ENCODE results near the gene PCBP4. TPM values are rescaled to one million over a fixed set of nuclear protein-coding genes. Genes with fewer than 3 reads are reported as not detected.

PCBP4 gene
- polyA plus RNA-seq, 2 donors, result 11.7 to 18.7 TPM

- no peaks in the 10 kb centered on the region for H3K9me3 ChIP-seq (ENCODE audit: control insufficient read depth in 2 of 2, insufficient read depth in 1 of 2, low read depth in 1 of 2, low read length in 1 of 2)
- no peak overlapping the region for H3K27ac ChIP-seq (ENCODE audit: low read depth in 2 of 2, low read length in 1 of 2)
- no peaks in the 10 kb centered on the region for H3K36me3 ChIP-seq (ENCODE audit: control insufficient read depth in 2 of 2, insufficient read depth in 2 of 2, low read length in 1 of 2)
- no peaks in the 10 kb centered on the region for H3K27me3 ChIP-seq (ENCODE audit: control insufficient read depth in 1 of 2, insufficient read depth in 2 of 2, low read length in 2 of 2)
- peaks cover 3 to 25% of the 10 kb centered on the region in 2 donors for H3K4me1 ChIP-seq (ENCODE audit: control insufficient read depth in 2 of 2, insufficient read depth in 2 of 2, low read length in 1 of 2)
- WGBS, 2 donors, result 9 to 11% methylated on average over 15 of the region's 15 CpGs
- H3K4me3 ChIP-seq (ENCODE audit: low read depth in 1 of 2, low read length in 2 of 2), result no peak overlapping the region
Observed at GRCh38 chr3:52005571-52005986, 38.3 kb upstream of the PCBP4 start.

DNA sequence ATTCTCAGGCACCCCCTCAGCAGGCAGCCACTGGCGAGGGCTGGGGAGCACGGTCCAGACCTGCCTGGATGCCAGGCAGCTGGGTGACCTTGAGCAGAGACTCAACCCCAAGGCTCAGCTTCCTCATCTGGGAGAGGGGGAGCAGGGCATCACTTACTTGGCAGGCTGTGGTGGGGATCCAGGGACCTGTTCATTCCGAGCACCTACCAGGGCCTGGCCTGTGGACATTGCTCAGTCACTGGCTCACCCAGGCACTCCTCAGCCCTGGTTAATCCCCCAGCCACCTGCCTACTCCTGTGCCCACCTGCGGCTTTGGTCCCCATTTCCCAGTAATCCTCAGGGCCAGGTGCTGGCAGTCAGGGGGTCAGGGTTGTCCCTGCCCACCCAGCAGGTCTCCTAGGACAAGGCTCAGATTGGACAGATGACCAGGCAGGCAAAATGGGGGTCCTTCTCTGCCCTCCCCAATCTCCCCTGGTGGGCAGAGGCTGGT is 37.7 kb upstream of the PCBP4 start:
- Histone ChIP-seq H3K4me3 (ENCODE audit: low read depth in 1 of 2, low read length in 2 of 2) (no peak overlapping the region), H3K27ac (ENCODE audit: low read depth in 2 of 2, low read length in 1 of 2) (peak overlapping the region in 1 of 2 donors; percentile 23), H3K4me1 (ENCODE audit: control insufficient read depth in 2 of 2, insufficient read depth in 2 of 2, low read length in 1 of 2) (peaks cover 3 to 25% of the 10 kb centered on the region in 2 donors), H3K27me3 (ENCODE audit: control insufficient read depth in 1 of 2, insufficient read depth in 2 of 2, low read length in 2 of 2) (no peaks in the 10 kb centered on the region), H3K9me3 (ENCODE audit: control insufficient read depth in 2 of 2, insufficient read depth in 1 of 2, low read depth in 1 of 2, low read length in 1 of 2) (no peaks in the 10 kb centered on the region), H3K36me3 (ENCODE audit: control insufficient read depth in 2 of 2, insufficient read depth in 2 of 2, low read length in 1 of 2) (no peaks in the 10 kb centered on the region)
- WGBS, 2 donors, result 79 to 82% methylated on average over 3 to 4 of the region's 4 CpGs

DNA sequence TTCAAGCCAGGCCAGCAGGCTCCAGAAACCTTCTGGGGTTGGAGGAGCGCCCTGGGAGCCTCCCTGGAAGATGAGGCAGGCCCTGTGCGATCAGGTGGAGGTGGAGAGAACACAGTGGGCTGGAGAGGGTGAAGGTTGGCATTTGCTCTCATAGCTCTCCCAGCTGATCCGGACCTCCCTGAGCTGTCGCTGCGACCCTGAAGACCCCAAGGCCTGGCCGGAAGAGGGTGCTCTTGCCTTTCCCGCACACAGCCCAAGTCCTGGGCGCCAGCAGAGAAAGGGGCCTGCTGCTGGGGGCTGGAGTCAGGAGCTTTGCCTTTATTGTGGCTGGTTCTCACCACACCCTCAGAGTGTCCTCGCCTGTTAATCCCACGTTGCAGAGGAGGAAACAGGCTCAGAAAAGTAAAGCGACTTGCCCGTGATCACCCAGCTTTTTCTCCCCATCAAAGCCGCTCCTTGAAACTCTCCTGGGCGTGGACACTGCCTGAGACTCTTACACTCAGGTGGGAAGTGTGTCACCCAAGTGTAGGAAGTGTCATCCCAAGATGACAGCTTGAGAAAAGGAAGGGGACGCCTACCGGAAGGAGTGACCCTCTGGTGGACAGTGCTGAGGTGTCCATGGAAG is 37.0 kb upstream of the PCBP4 start:
- no peaks in the 10 kb centered on the region for H3K9me3 ChIP-seq (ENCODE audit: control insufficient read depth in 2 of 2, insufficient read depth in 1 of 2, low read depth in 1 of 2, low read length in 1 of 2)
- H3K27ac ChIP-seq (ENCODE audit: low read depth in 2 of 2, low read length in 1 of 2), result peak overlapping the region in 1 of 2 donors; percentile 23
- no peaks in the 10 kb centered on the region for H3K27me3 ChIP-seq (ENCODE audit: control insufficient read depth in 1 of 2, insufficient read depth in 2 of 2, low read length in 2 of 2)
- H3K4me3 ChIP-seq (ENCODE audit: low read depth in 1 of 2, low read length in 2 of 2), result no peak overlapping the region
- WGBS, 2 donors, result 56 to 61% methylated on average over 16 of the region's 16 CpGs
- peaks cover 3 to 25% of the 10 kb centered on the region in 2 donors for H3K4me1 ChIP-seq (ENCODE audit: control insufficient read depth in 2 of 2, insufficient read depth in 2 of 2, low read length in 1 of 2)
- no peaks in the 10 kb centered on the region for H3K36me3 ChIP-seq (ENCODE audit: control insufficient read depth in 2 of 2, insufficient read depth in 2 of 2, low read length in 1 of 2)

DNA sequence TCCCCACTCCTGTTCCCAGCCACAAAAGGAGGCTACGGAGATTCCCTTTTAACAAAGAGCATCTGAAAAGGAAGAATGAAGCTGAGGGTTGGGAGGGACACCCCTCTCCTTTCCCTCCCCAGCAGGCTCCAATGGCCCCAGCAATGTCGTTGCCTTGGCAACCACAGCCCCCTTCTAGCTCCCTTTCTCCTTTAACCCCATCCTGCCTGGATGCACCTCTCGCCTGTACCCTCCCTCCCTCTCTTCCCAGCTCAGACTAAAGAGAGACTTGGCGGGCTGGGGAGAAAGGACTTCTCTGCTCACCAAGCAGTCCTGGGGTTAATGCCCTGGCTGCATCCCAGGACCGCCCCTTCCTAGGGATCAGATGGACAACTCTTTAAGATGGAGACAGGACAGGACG is 35.5 kb upstream of the PCBP4 start:
- peaks cover 3 to 25% of the 10 kb centered on the region in 2 donors for H3K4me1 ChIP-seq (ENCODE audit: control insufficient read depth in 2 of 2, insufficient read depth in 2 of 2, low read length in 1 of 2)
- 76 to 80% methylated on average over 6 of the region's 6 CpGs for WGBS, 2 donors
- H3K9me3 ChIP-seq (ENCODE audit: control insufficient read depth in 2 of 2, insufficient read depth in 1 of 2, low read depth in 1 of 2, low read length in 1 of 2), result no peaks in the 10 kb centered on the region
- no peak overlapping the region for H3K27ac ChIP-seq (ENCODE audit: low read depth in 2 of 2, low read length in 1 of 2)
- no peaks in the 10 kb centered on the region for H3K36me3 ChIP-seq (ENCODE audit: control insufficient read depth in 2 of 2, insufficient read depth in 2 of 2, low read length in 1 of 2)
- no peaks in the 10 kb centered on the region for H3K27me3 ChIP-seq (ENCODE audit: control insufficient read depth in 1 of 2, insufficient read depth in 2 of 2, low read length in 2 of 2)
- H3K4me3 ChIP-seq (ENCODE audit: low read depth in 1 of 2, low read length in 2 of 2), result no peak overlapping the region

GRCh38 chr3:52001443-52001974 is 34.3 kb upstream of the PCBP4 start:
- Histone ChIP-seq H3K4me1 (ENCODE audit: control insufficient read depth in 2 of 2, insufficient read depth in 2 of 2, low read length in 1 of 2) (peaks cover 3 to 25% of the 10 kb centered on the region in 2 donors), H3K9me3 (ENCODE audit: control insufficient read depth in 2 of 2, insufficient read depth in 1 of 2, low read depth in 1 of 2, low read length in 1 of 2) (no peaks in the 10 kb centered on the region), H3K4me3 (ENCODE audit: low read depth in 1 of 2, low read length in 2 of 2) (no peak overlapping the region), H3K27ac (ENCODE audit: low read depth in 2 of 2, low read length in 1 of 2) (no peak overlapping the region), H3K27me3 (ENCODE audit: control insufficient read depth in 1 of 2, insufficient read depth in 2 of 2, low read length in 2 of 2) (no peaks in the 10 kb centered on the region), H3K36me3 (ENCODE audit: control insufficient read depth in 2 of 2, insufficient read depth in 2 of 2, low read length in 1 of 2) (no peaks in the 10 kb centered on the region)
- WGBS, 2 donors, result 0 to 2% methylated on average over 18 of the region's 18 CpGs

GRCh38 chr3:51999846-52000245 is 32.6 kb upstream of the PCBP4 start:
- H3K27me3 ChIP-seq (ENCODE audit: control insufficient read depth in 1 of 2, insufficient read depth in 2 of 2, low read length in 2 of 2), result no peaks in the 10 kb centered on the region
- WGBS, 2 donors, result 88 to 90% methylated on average over 2 of the region's 2 CpGs
- H3K27ac ChIP-seq (ENCODE audit: low read depth in 2 of 2, low read length in 1 of 2), result no peak overlapping the region
- peaks cover 0 to under 1% of the 10 kb centered on the region in 2 donors for H3K36me3 ChIP-seq (ENCODE audit: control insufficient read depth in 2 of 2, insufficient read depth in 2 of 2, low read length in 1 of 2)
- H3K4me3 ChIP-seq (ENCODE audit: low read depth in 1 of 2, low read length in 2 of 2), result no peak overlapping the region
- H3K4me1 ChIP-seq (ENCODE audit: control insufficient read depth in 2 of 2, insufficient read depth in 2 of 2, low read length in 1 of 2), result peaks cover 0 to 12% of the 10 kb centered on the region in 2 donors
- H3K9me3 ChIP-seq (ENCODE audit: control insufficient read depth in 2 of 2, insufficient read depth in 1 of 2, low read depth in 1 of 2, low read length in 1 of 2), result no peaks in the 10 kb centered on the region

DNA sequence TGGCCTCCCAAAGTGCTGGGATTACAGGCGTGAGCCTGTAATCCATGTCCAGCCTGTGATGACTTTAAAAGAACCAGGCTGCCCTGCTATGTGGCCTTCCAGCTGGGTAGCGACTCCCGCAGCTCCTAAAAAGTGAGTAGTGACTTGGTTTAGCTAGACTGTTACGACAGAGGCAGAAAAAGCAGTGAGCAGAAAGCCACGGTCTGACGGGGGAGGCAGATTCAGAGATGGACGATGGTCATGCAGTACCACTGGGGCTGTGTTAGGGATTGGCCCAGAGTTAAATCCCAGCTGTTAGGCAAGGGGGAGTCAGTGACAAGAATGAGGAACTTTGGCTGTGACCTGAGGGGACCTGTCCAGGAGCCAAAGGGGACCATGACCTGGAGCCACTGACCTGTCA is 31.5 kb upstream of the PCBP4 start:
- Histone ChIP-seq H3K9me3 (ENCODE audit: control insufficient read depth in 2 of 2, insufficient read depth in 1 of 2, low read depth in 1 of 2, low read length in 1 of 2) (no peaks in the 10 kb centered on the region), H3K4me1 (ENCODE audit: control insufficient read depth in 2 of 2, insufficient read depth in 2 of 2, low read length in 1 of 2) (peaks cover 0 to 10% of the 10 kb centered on the region in 2 donors), H3K27me3 (ENCODE audit: control insufficient read depth in 1 of 2, insufficient read depth in 2 of 2, low read length in 2 of 2) (no peaks in the 10 kb centered on the region), H3K36me3 (ENCODE audit: control insufficient read depth in 2 of 2, insufficient read depth in 2 of 2, low read length in 1 of 2) (peaks cover 9 to 10% of the 10 kb centered on the region in 2 donors), H3K27ac (ENCODE audit: low read depth in 2 of 2, low read length in 1 of 2) (no peak overlapping the region), H3K4me3 (ENCODE audit: low read depth in 1 of 2, low read length in 2 of 2) (no peak overlapping the region)
- WGBS, 2 donors, result 74 to 78% methylated on average over 7 of the region's 7 CpGs

- 46 to 48% methylated on average over 7 of the region's 7 CpGs for WGBS, 2 donors
- peaks cover 10 to 14% of the 10 kb centered on the region in 2 donors for H3K36me3 ChIP-seq (ENCODE audit: control insufficient read depth in 2 of 2, insufficient read depth in 2 of 2, low read length in 1 of 2)
- no peaks in the 10 kb centered on the region for H3K9me3 ChIP-seq (ENCODE audit: control insufficient read depth in 2 of 2, insufficient read depth in 1 of 2, low read depth in 1 of 2, low read length in 1 of 2)
- no peak overlapping the region for H3K4me3 ChIP-seq (ENCODE audit: low read depth in 1 of 2, low read length in 2 of 2)
- no peaks in the 10 kb centered on the region for H3K27me3 ChIP-seq (ENCODE audit: control insufficient read depth in 1 of 2, insufficient read depth in 2 of 2, low read length in 2 of 2)
- peaks cover 0 to 10% of the 10 kb centered on the region in 2 donors for H3K4me1 ChIP-seq (ENCODE audit: control insufficient read depth in 2 of 2, insufficient read depth in 2 of 2, low read length in 1 of 2)
- peak overlapping the region in 1 of 2 donors; percentile 32 for H3K27ac ChIP-seq (ENCODE audit: low read depth in 2 of 2, low read length in 1 of 2)
Observed at GRCh38 chr3:51997935-51998596, 30.8 kb upstream of the PCBP4 start.

GRCh38 chr3:51997172-51997571 is 29.9 kb upstream of the PCBP4 start:
- Histone ChIP-seq H3K9me3 (ENCODE audit: control insufficient read depth in 2 of 2, insufficient read depth in 1 of 2, low read depth in 1 of 2, low read length in 1 of 2) (no peaks in the 10 kb centered on the region), H3K27me3 (ENCODE audit: control insufficient read depth in 1 of 2, insufficient read depth in 2 of 2, low read length in 2 of 2) (no peaks in the 10 kb centered on the region), H3K36me3 (ENCODE audit: control insufficient read depth in 2 of 2, insufficient read depth in 2 of 2, low read length in 1 of 2) (peaks cover 10 to 20% of the 10 kb centered on the region in 2 donors), H3K27ac (ENCODE audit: low read depth in 2 of 2, low read length in 1 of 2) (no peak overlapping the region), H3K4me3 (ENCODE audit: low read depth in 1 of 2, low read length in 2 of 2) (no peak overlapping the region), H3K4me1 (ENCODE audit: control insufficient read depth in 2 of 2, insufficient read depth in 2 of 2, low read length in 1 of 2) (peaks cover 0 to 10% of the 10 kb centered on the region in 2 donors)
- 59 to 62% methylated on average over 2 of the region's 2 CpGs for WGBS, 2 donors
